HepG2 (cell line): Measurements from ENCODE around the gene XRN1. TPM values are rescaled to one million over a fixed set of nuclear protein-coding genes. Genes with fewer than 3 reads are reported as not detected.

Experiments
- ATAC-seq: fragments of 200-7000 bp; cut with Tn5 transposase; 3 replicates; pipeline ENCODE4 v1.9.1; 2020; ENCODE audit warnings: mild to moderate bottlenecking, moderate library complexity
- BruUV-seq: library from RNA; stranded (reverse); fragments of 400-500 nt; replicated peaks from 2 replicates; lab custom pipeline; 2021; lab: Mats Ljungman, UMichigan
- CTCF ChIA-PET: fragments of 300-600 bp; formaldehyde crosslinking; extraction: SDS; loops from one replicate; lab custom pipeline; 2021; ENCODE audit warnings: low total read pairs, inconsistent platforms, low intra/inter-chr PET ratio; lab: Yijun Ruan, JAX
- POLR2A ChIA-PET: fragments of 350-600 bp; sonication (Branson Sonifier 250); formaldehyde crosslinking; loops from one replicate; lab custom pipeline; 2020; ENCODE audit warnings: antibody characterized with exemption, inconsistent platforms; lab: Yijun Ruan, JAX
- DNase-seq: peaks from one replicate; pipeline ENCODE4 v3.0.0-alpha.2; 2015; ENCODE audit warnings: low spot score
- FAIRE-seq: peaks from 3 replicates; lab custom pipeline; 2011; peaks lifted over from hg19 to GRCh38; lab: Jason Lieb, UNC
- H2AFZ ChIP-seq: one replicate; pipeline ENCODE4 v1.6.1; 2011; ENCODE audit warnings: low read length, inconsistent platforms
- H3K27ac ChIP-seq: fragments of 300-600 bp; 3 replicates; pipeline ENCODE4 v1.8.0; 2011; ENCODE audit warnings: mixed run types, mild to moderate bottlenecking, mixed read lengths, low read length, inconsistent platforms; ENCODE audit not compliant: insufficient read depth; ENCODE audit errors: extremely low read length
- H3K27me3 ChIP-seq, 2 experiments: fragments of 200-600 bp in 1 of 2; 2 replicates in 1 of 2; 3 replicates in 1 of 2; pipeline versions ENCODE4 v1.6.0 to v1.8.0; 2011; ENCODE audit warnings: low read length in 2 of 2, mild to moderate bottlenecking in 2 of 2, moderate library complexity in 2 of 2, inconsistent platforms in 1 of 2; ENCODE audit not compliant: insufficient read depth in 2 of 2, control insufficient read depth in 1 of 2
- H3K36me3 ChIP-seq, 2 experiments: fragments of 200-600 bp in 1 of 2; replicated peaks in 1 of 2; 2 replicates in 1 of 2; 3 replicates in 1 of 2; pipeline versions ENCODE4 v1.5.1 to v1.8.0; 2011; ENCODE audit warnings: low read length in 2 of 2, inconsistent platforms in 1 of 2; ENCODE audit not compliant: insufficient read depth in 2 of 2, control insufficient read depth in 1 of 2
- H3K4me1 ChIP-seq: 2 replicates; pipeline ENCODE4 v1.5.1; 2012; ENCODE audit warnings: low read length, inconsistent platforms; ENCODE audit not compliant: insufficient read depth
- H3K4me2 ChIP-seq: 2 replicates; pipeline ENCODE4 v1.6.0; 2011; ENCODE audit warnings: low read depth, low read length, inconsistent platforms
- H3K4me3 ChIP-seq, 3 experiments: fragments of 200-600 bp in 1 of 3; sonication (generic), shearing (Covaris generic) in 1 of 3; replicated peaks in 1 of 3; 2 replicates each; pipeline ENCODE4 v1.5.1; 2011 to 2016; ENCODE audit warnings: low read length in 3 of 3, inconsistent platforms in 2 of 3, low read depth in 2 of 3, mild to moderate bottlenecking in 2 of 3, control low read depth in 1 of 3, mixed read lengths in 1 of 3; ENCODE audit not compliant: insufficient read depth in 1 of 3
- H3K79me2 ChIP-seq: one replicate; pipeline ENCODE4 v1.6.1; 2011; ENCODE audit warnings: low read length, inconsistent platforms; ENCODE audit not compliant: insufficient read depth
- H3K9ac ChIP-seq: 2 replicates; pipeline ENCODE4 v1.6.0; 2011; ENCODE audit warnings: mild to moderate bottlenecking, low read depth, low read length, inconsistent platforms; ENCODE audit not compliant: insufficient read depth
- H3K9me3 ChIP-seq: 2 replicates; pipeline ENCODE4 v1.5.1; 2012; ENCODE audit warnings: mild to moderate bottlenecking, low read length
- H4K20me1 ChIP-seq: 2 replicates; pipeline ENCODE4 v1.6.0; 2011; ENCODE audit warnings: inconsistent platforms, mild to moderate bottlenecking, low read length, moderate library complexity; ENCODE audit not compliant: insufficient read depth
- CHD2 ChIP-seq: IDR thresholded peaks from 2 replicates; pipeline ENCODE4 v1.6.1; 2011; ENCODE audit warnings: low read depth, low read length, improper control_type of control experiment
- ELF3 ChIP-seq: IDR thresholded peaks from 2 replicates; pipeline ENCODE4 v1.6.1; 2016; ENCODE audit warnings: missing genetic modification reagents, missing compliant biosample characterization
- FLYWCH1 ChIP-seq: sonication (generic); formaldehyde crosslinking; IDR thresholded peaks from 2 replicates; pipeline ENCODE4 v1.8.1; 2023; ENCODE audit warnings: mild to moderate bottlenecking, missing genetic modification reagents
- NR1H2 ChIP-seq: sonication (generic); formaldehyde crosslinking; IDR thresholded peaks from 2 replicates; pipeline ENCODE4 v1.8.1; 2022; ENCODE audit warnings: low read depth, missing genetic modification reagents, borderline replicate concordance
- PRMT3 ChIP-seq: sonication (generic); formaldehyde crosslinking; IDR thresholded peaks from 2 replicates; pipeline ENCODE4 v1.8.1; 2022; ENCODE audit warnings: low read depth, mild to moderate bottlenecking, moderate library complexity, missing genetic modification reagents, borderline replicate concordance
- RELA ChIP-seq: sonication (generic); formaldehyde crosslinking; IDR thresholded peaks from 2 replicates; pipeline ENCODE4 v1.4.0; 2020; ENCODE audit warnings: missing genetic modification reagents
- TOPORS ChIP-seq: sonication (generic); formaldehyde crosslinking; IDR thresholded peaks from 2 replicates; pipeline ENCODE4 v1.8.0; 2023; ENCODE audit warnings: mild to moderate bottlenecking, missing genetic modification reagents
- WGBS: methylation state at CpG from one replicate; pipeline ENCODE4 v1.1.6; 2017; ENCODE audit warnings: low lambda C conversion rate; 5-methylcytosine and 5-hydroxymethylcytosine counted together
- in situ Hi-C: cut with HindIII; loops from 2 replicates; pipeline ENCODE4 v1.10.0; 2017; ENCODE audit warnings: low pct_unique_long_range_greater_than_20kb; ENCODE audit not compliant: extremely low pct_ligation_motif_present
- intact Hi-C: fragments of 100-400 bp; cut with micrococcal nuclease; formaldehyde crosslinking; loops from one replicate; pipeline ENCODE4 v1.10.0; 2022; ENCODE audit not compliant: unreplicated experiment
- polyA plus RNA-seq, 8 experiments: library from polyadenylated mRNA; depleted of rRNA in 3 of 8; stranded (reverse) in 7 of 8; unstranded in 1 of 8; fragments of >200 nt; fragmentation: Illumina TruSeq in 4 of 8; extraction: Trizol in 4 of 8; gene quantifications; 2 replicates each; pipeline versions ENCODE4 v1.2.1 to v1.2.3, GENCODE V29; 2011 to 2016; ENCODE audit warnings: low read depth in 4 of 8, missing spikeins in 1 of 8, mixed read lengths in 1 of 8; ENCODE audit not compliant: insufficient read depth in 1 of 8
- total RNA-seq, 5 experiments: library from RNA; depleted of rRNA; stranded (reverse); fragments of >200 nt; fragmentation: Illumina TruSeq; extraction: Trizol; gene quantifications; 2 replicates each; pipeline ENCODE4 v1.2.3, GENCODE V29; 2016; ENCODE audit warnings: low read depth in 1 of 5
- TF ChIP-seq, protein P1 (sequence below): IDR thresholded peaks from 2 replicates; pipeline ENCODE4 v1.6.1; 2012; ENCODE audit warnings: low read depth, low read length, improper control_type of control experiment
- TF ChIP-seq, protein P2 (sequence below): sonication (generic); formaldehyde crosslinking; IDR thresholded peaks from 2 replicates; pipeline ENCODE4 v1.4.0; 2020; ENCODE audit warnings: missing genetic modification reagents
- TF ChIP-seq, protein P3 (sequence below): sonication (generic); formaldehyde crosslinking; IDR thresholded peaks from 2 replicates; pipeline ENCODE4 v1.4.0; 2020; ENCODE audit warnings: missing genetic modification reagents
- TF ChIP-seq, protein P4 (sequence below): sonication (generic); formaldehyde crosslinking; IDR thresholded peaks from 2 replicates; pipeline ENCODE4 v1.4.0; 2020; ENCODE audit warnings: missing genetic modification reagents, borderline replicate concordance
- TF ChIP-seq, protein P5 (sequence below): sonication (generic); formaldehyde crosslinking; IDR thresholded peaks from 2 replicates; pipeline ENCODE4 v1.4.0; 2020; ENCODE audit warnings: low read depth, mild to moderate bottlenecking, missing genetic modification reagents

Gene XRN1
- total and polyA plus RNA-seq, 2 of the 13 experiments (the other 11 are each of a cell fraction or from before 2014, with no cell fraction given): 13.2 to 13.3 TPM

DNA sequence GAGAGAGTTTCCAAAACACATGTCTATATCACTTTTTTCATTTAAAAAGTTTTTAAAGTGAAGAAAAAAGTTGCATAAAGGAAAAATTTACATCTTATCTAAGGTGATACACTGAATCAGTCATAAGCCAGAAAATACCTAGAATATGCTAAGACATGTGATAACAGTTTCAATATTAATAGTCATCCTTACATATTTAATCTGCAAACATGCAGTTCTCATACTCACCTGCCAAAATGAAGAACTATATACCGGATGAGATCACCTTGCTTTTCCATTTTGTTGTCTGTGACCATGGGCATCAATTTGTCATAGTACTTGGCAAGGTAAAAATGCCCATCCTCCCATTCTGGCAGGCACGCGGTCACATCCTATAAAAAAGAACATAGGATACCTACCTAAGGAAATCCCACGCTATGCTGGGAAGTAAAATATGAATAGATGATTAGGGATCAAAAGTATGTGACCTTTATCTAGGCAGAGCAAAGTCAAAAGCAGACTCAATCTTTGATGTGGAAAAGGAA, 37.1 kb upstream of the XRN1 start:
- Histone ChIP-seq H3K4me1 (peaks cover 6% of the 10 kb centered on the region), H3K4me3 (no peak overlapping the region), H3K27ac (no peak overlapping the region), H3K27me3 (no peaks in the 10 kb centered on the region), H3K4me2 (no peak overlapping the region), H3K9me3 (peaks cover 7% of the 10 kb centered on the region), H2AFZ (no peak overlapping the region), H3K79me2 (no peaks in the 10 kb centered on the region), H3K9ac (no peak overlapping the region), H4K20me1 (no peaks in the 10 kb centered on the region), H3K36me3 (peaks cover 0 to 22% of the 10 kb centered on the region in 2 experiments; a peak in 2 of 5 replicates)
- POLR2A ChIA-PET: no interaction called here
- in situ Hi-C loops: no loop called here
- BruUV-seq: no TSS peak
- WGBS: 89% methylated on average over 4 of the region's 4 CpGs
- ATAC-seq (no peak), FAIRE-seq (no peak), DNase-seq (no peak)
- intact Hi-C loops: no loop called here
- CTCF ChIA-PET: no interaction called here
- TF ChIP-seq TOPORS (CRISPR knock-in tag) (no peak), FLYWCH1 (CRISPR knock-in tag) (no peak), RELA (no peak), PRMT3 (CRISPR knock-in tag) (no peak), CHD2 (no peak), NR1H2 (CRISPR knock-in tag) (no peak), ELF3 (CRISPR knock-in tag) (no peak)
- TF ChIP-seq, protein P1, sequence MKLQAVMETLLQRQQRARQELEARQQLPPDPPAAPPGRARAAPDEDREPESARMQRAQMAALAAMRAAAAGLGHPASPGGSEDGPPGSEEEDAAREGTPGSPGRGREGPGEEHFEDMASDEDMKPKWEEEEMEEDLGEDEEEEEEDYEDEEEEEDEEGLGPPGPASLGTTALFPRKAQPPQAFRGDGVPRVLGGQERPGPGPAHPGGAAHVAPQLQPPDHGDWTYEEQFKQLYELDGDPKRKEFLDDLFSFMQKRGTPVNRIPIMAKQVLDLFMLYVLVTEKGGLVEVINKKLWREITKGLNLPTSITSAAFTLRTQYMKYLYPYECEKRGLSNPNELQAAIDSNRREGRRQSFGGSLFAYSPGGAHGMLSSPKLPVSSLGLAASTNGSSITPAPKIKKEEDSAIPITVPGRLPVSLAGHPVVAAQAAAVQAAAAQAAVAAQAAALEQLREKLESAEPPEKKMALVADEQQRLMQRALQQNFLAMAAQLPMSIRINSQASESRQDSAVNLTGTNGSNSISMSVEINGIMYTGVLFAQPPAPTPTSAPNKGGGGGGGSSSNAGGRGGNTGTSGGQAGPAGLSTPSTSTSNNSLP: no peak
- TF ChIP-seq, protein P2, sequence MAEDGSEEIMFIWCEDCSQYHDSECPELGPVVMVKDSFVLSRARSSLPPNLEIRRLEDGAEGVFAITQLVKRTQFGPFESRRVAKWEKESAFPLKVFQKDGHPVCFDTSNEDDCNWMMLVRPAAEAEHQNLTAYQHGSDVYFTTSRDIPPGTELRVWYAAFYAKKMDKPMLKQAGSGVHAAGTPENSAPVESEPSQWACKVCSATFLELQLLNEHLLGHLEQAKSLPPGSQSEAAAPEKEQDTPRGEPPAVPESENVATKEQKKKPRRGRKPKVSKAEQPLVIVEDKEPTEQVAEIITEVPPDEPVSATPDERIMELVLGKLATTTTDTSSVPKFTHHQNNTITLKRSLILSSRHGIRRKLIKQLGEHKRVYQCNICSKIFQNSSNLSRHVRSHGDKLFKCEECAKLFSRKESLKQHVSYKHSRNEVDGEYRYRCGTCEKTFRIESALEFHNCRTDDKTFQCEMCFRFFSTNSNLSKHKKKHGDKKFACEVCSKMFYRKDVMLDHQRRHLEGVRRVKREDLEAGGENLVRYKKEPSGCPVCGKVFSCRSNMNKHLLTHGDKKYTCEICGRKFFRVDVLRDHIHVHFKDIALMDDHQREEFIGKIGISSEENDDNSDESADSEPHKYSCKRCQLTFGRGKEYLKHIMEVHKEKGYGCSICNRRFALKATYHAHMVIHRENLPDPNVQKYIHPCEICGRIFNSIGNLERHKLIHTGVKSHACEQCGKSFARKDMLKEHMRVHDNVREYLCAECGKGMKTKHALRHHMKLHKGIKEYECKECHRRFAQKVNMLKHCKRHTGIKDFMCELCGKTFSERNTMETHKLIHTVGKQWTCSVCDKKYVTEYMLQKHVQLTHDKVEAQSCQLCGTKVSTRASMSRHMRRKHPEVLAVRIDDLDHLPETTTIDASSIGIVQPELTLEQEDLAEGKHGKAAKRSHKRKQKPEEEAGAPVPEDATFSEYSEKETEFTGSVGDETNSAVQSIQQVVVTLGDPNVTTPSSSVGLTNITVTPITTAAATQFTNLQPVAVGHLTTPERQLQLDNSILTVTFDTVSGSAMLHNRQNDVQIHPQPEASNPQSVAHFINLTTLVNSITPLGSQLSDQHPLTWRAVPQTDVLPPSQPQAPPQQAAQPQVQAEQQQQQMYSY (CRISPR knock-in tag): no peak
- TF ChIP-seq, protein P3, sequence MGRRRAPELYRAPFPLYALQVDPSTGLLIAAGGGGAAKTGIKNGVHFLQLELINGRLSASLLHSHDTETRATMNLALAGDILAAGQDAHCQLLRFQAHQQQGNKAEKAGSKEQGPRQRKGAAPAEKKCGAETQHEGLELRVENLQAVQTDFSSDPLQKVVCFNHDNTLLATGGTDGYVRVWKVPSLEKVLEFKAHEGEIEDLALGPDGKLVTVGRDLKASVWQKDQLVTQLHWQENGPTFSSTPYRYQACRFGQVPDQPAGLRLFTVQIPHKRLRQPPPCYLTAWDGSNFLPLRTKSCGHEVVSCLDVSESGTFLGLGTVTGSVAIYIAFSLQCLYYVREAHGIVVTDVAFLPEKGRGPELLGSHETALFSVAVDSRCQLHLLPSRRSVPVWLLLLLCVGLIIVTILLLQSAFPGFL (CRISPR knock-in tag): no peak
- TF ChIP-seq, protein P4, sequence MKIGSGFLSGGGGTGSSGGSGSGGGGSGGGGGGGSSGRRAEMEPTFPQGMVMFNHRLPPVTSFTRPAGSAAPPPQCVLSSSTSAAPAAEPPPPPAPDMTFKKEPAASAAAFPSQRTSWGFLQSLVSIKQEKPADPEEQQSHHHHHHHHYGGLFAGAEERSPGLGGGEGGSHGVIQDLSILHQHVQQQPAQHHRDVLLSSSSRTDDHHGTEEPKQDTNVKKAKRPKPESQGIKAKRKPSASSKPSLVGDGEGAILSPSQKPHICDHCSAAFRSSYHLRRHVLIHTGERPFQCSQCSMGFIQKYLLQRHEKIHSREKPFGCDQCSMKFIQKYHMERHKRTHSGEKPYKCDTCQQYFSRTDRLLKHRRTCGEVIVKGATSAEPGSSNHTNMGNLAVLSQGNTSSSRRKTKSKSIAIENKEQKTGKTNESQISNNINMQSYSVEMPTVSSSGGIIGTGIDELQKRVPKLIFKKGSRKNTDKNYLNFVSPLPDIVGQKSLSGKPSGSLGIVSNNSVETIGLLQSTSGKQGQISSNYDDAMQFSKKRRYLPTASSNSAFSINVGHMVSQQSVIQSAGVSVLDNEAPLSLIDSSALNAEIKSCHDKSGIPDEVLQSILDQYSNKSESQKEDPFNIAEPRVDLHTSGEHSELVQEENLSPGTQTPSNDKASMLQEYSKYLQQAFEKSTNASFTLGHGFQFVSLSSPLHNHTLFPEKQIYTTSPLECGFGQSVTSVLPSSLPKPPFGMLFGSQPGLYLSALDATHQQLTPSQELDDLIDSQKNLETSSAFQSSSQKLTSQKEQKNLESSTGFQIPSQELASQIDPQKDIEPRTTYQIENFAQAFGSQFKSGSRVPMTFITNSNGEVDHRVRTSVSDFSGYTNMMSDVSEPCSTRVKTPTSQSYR (CRISPR knock-in tag): no peak
- TF ChIP-seq, protein P5, sequence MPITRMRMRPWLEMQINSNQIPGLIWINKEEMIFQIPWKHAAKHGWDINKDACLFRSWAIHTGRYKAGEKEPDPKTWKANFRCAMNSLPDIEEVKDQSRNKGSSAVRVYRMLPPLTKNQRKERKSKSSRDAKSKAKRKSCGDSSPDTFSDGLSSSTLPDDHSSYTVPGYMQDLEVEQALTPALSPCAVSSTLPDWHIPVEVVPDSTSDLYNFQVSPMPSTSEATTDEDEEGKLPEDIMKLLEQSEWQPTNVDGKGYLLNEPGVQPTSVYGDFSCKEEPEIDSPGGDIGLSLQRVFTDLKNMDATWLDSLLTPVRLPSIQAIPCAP (CRISPR knock-in tag): no peak
